ENCODE measurements around the gene FCRLA.

- TF ChIP-seq TAF1 (IDR thresholded peaks at IDR 0.05; ENCODE audit: borderline replicate concordance, low read depth, low read length) = no peak
- no peak for TF ChIP-seq SIN3A (IDR thresholded peaks at IDR 0.05; ENCODE audit: borderline replicate concordance, low read depth, low read length)
- no peak for TF ChIP-seq CTCF (IDR thresholded peaks at IDR 0.05)
- no peak for TF ChIP-seq GATA2 (CRISPR knock-in tag; IDR thresholded peaks at IDR 0.05)
- TF ChIP-seq TEAD4 (IDR thresholded peaks at IDR 0.05; ENCODE audit: borderline replicate concordance, insufficient read depth) = no peak
- TF ChIP-seq EP300 (IDR thresholded peaks at IDR 0.05; ENCODE audit: borderline replicate concordance in 1 of 2, low read depth in 1 of 2, low read length in 1 of 2) = no peak
- TF ChIP-seq SMC3 (IDR thresholded peaks at IDR 0.05; ENCODE audit: low read depth, low read length) = no peak
- TF ChIP-seq PBX3 (IDR thresholded peaks at IDR 0.05) = no peak
- TF ChIP-seq REST (IDR thresholded peaks at IDR 0.05; ENCODE audit: low read depth, low read length) = no peak
- TF ChIP-seq USF1 (IDR thresholded peaks at IDR 0.05; ENCODE audit: borderline replicate concordance, low read depth) = no peak
- TF ChIP-seq MAX (IDR thresholded peaks at IDR 0.05; ENCODE audit: low read depth) = no peak
- TF ChIP-seq ZBTB33 (IDR thresholded peaks at IDR 0.05; ENCODE audit: borderline replicate concordance, low read depth) = no peak
Measured at GRCh38 chr1:161709373-161709772, 2.3 kb downstream of the FCRLA start.

Measured in SK-N-SH (cell line).